ENCODE results near the gene FCGR2B. TPM values are rescaled to one million over a fixed set of nuclear protein-coding genes. Genes with fewer than 3 reads are reported as not detected.

Gene FCGR2B
- total and polyA plus RNA-seq, 2 of the 13 experiments (the other 11 are each of a cell fraction or from before 2014, with no cell fraction given): not detected

GRCh38 chr1:161702250-161702649 is 39.3 kb downstream of the FCGR2B start (continued):
- TF ChIP-seq XBP1 (CRISPR knock-in tag; IDR thresholded peaks at IDR 0.05): no peak
- peak; percentile 76 for TF ChIP-seq ZNF609 (CRISPR knock-in tag; IDR thresholded peaks at IDR 0.05; ENCODE audit: borderline replicate concordance)
- no peak for TF ChIP-seq MTF2 (CRISPR knock-in tag; IDR thresholded peaks at IDR 0.05; ENCODE audit: borderline replicate concordance)
- peak; percentile 54; the same call in 1 of the 2 replicates for TF ChIP-seq ZBTB34 (CRISPR knock-in tag; IDR thresholded peaks at IDR 0.05)
- no peak for TF ChIP-seq ZNF512B (CRISPR knock-in tag; IDR thresholded peaks at IDR 0.05; ENCODE audit: borderline replicate concordance)
- TF ChIP-seq ESRRA (CRISPR knock-in tag; IDR thresholded peaks at IDR 0.05; ENCODE audit: low read depth): no peak
- TF ChIP-seq HMGXB3 (CRISPR knock-in tag; IDR thresholded peaks at IDR 0.05; ENCODE audit: borderline replicate concordance): peak; percentile 21; the same call in 1 of the 2 replicates
- no peak for TF ChIP-seq SMAD9 (CRISPR knock-in tag; IDR thresholded peaks at IDR 0.05)
- peak; percentile 60; the same call in 1 of the 2 replicates for TF ChIP-seq SP5 (CRISPR knock-in tag; IDR thresholded peaks at IDR 0.05; ENCODE audit: borderline replicate concordance, low read depth)
- no peak for TF ChIP-seq ZNF746 (CRISPR knock-in tag; IDR thresholded peaks at IDR 0.05)
- TF ChIP-seq PPARG (CRISPR knock-in tag; conservative IDR thresholded peaks at IDR 0.05): 0 out of 2 replicates have a peak, but pooled peaks have one; percentile 18
- TF ChIP-seq AGO1 (IDR thresholded peaks at IDR 0.05; ENCODE audit: low read depth, low read length, poor library complexity, severe bottlenecking): no peak
- TF ChIP-seq ELF1 (CRISPR knock-in tag; IDR thresholded peaks at IDR 0.05): peak; percentile 92
- no peak for TF ChIP-seq GABPA (IDR thresholded peaks at IDR 0.05; ENCODE audit: low read depth, low read length)
- 0 out of 2 replicates have a peak, but pooled peaks have one; percentile 27 for TF ChIP-seq GABPA (CRISPR knock-in tag; IDR thresholded peaks at IDR 0.05; ENCODE audit: low read depth)
- TF ChIP-seq GFI1 (CRISPR knock-in tag; IDR thresholded peaks at IDR 0.05; ENCODE audit: borderline replicate concordance): no peak
- no peak for TF ChIP-seq ZSCAN29 (CRISPR knock-in tag; conservative IDR thresholded peaks at IDR 0.05)
